Panc1 (cell line): ENCODE data around the gene MAGI2. TPM values are rescaled to one million over a fixed set of nuclear protein-coding genes. Genes with fewer than 3 reads are reported as not detected.

Experiments
- ATAC-seq: fragments of 200-7000 bp; cut with Tn5 transposase; 2 replicates; pipeline ENCODE4 v1.9.1; 2020; ENCODE audit warnings: mild to moderate bottlenecking, moderate library complexity
- BruUV-seq: library from RNA; stranded (reverse); fragments of 400-500 nt; replicated peaks from 2 replicates; lab custom pipeline; 2021; lab: Mats Ljungman, UMichigan
- CTCF ChIA-PET: fragments of 300-600 bp; sonication (Branson Sonifier 250); formaldehyde crosslinking; loops from one replicate; lab custom pipeline; 2022; ENCODE audit warnings: antibody characterized with exemption; lab: Charles Lee
- POLR2A ChIA-PET: fragments of 300-600 bp; sonication (Branson Sonifier 250); formaldehyde crosslinking; loops from one replicate; lab custom pipeline; 2022; ENCODE audit warnings: antibody characterized with exemption; lab: Charles Lee
- DNase-seq: peaks from one replicate; pipeline ENCODE4 v3.0.0-alpha.2; 2010; ENCODE audit warnings: low read depth, low spot score
- H3K27ac ChIP-seq: 2 replicates; pipeline ENCODE4 v1.5.1; 2011; ENCODE audit warnings: mild to moderate bottlenecking, low read length, inconsistent platforms
- H3K27me3 ChIP-seq: fragments of 200-500 bp; sonication (Bioruptor generic); 2 replicates; pipeline ENCODE4 v1.6.0; 2014; ENCODE audit warnings: low read length, inconsistent platforms; ENCODE audit not compliant: control insufficient read depth, insufficient read depth
- H3K36me3 ChIP-seq: fragments of 200-500 bp; sonication (Bioruptor generic); 2 replicates; pipeline ENCODE4 v1.5.1; 2014; ENCODE audit warnings: inconsistent platforms, mild to moderate bottlenecking, low read length, moderate library complexity; ENCODE audit not compliant: control insufficient read depth, insufficient read depth
- H3K4me1 ChIP-seq: 2 replicates; pipeline ENCODE4 v1.5.1; 2011; ENCODE audit warnings: inconsistent platforms, mild to moderate bottlenecking, low read length, moderate library complexity; ENCODE audit not compliant: control insufficient read depth, insufficient read depth
- H3K4me3 ChIP-seq, 2 experiments: 2 replicates each; pipeline ENCODE4 v1.5.1; 2011 to 2012; ENCODE audit warnings: low read depth in 2 of 2, low read length in 2 of 2, mild to moderate bottlenecking in 2 of 2, inconsistent platforms in 1 of 2, moderate library complexity in 1 of 2
- H3K9me3 ChIP-seq: fragments of 200-500 bp; sonication (Bioruptor generic); 2 replicates; pipeline ENCODE4 v1.5.1; 2014; ENCODE audit warnings: low read depth, mild to moderate bottlenecking, inconsistent platforms, low read length, moderate library complexity; ENCODE audit not compliant: control insufficient read depth, insufficient read depth
- CTCF ChIP-seq: fragments of 450-650 bp; IDR thresholded peaks from 2 replicates; pipeline ENCODE4 v1.5.1; 2017; ENCODE audit warnings: mild to moderate bottlenecking
- POLR2AphosphoS5 ChIP-seq: IDR thresholded peaks from 2 replicates; pipeline ENCODE4 v1.6.1; 2012; ENCODE audit warnings: mild to moderate bottlenecking, low read depth, low read length, moderate library complexity
- SIN3A ChIP-seq: IDR thresholded peaks from 2 replicates; pipeline ENCODE4 v1.6.1; 2012; ENCODE audit warnings: low read depth, mild to moderate bottlenecking, low read length, moderate library complexity, borderline replicate concordance; ENCODE audit not compliant: insufficient read depth
- TCF7L2 ChIP-seq: IDR thresholded peaks from 2 replicates; pipeline ENCODE4 v1.6.1; 2011; ENCODE audit warnings: mild to moderate bottlenecking, low read depth, low read length, inconsistent platforms
- in situ Hi-C: cut with HindIII; loops from 2 replicates; pipeline ENCODE4 v1.10.0; 2016; ENCODE audit warnings: low sequenced_read_pairs, low pct_unique_long_range_greater_than_20kb
- intact Hi-C: fragments of 100-400 bp; cut with micrococcal nuclease; formaldehyde crosslinking; loops from one replicate; pipeline ENCODE4 v1.10.0; 2022; ENCODE audit not compliant: unreplicated experiment
- total RNA-seq: library from RNA; stranded (reverse); gene quantifications from one replicate; pipeline ENCODE4 v1.2.1, GENCODE V29; 2021; ENCODE audit not compliant: unreplicated experiment
- TF ChIP-seq, protein P1 (sequence below), 2 experiments: IDR thresholded peaks; 2 replicates each; pipeline ENCODE4 v1.6.1; 2011 to 2012; ENCODE audit warnings: low read depth in 2 of 2, control low read depth in 1 of 2, low read length in 1 of 2, mild to moderate bottlenecking in 1 of 2, moderate library complexity in 1 of 2; ENCODE audit not compliant: insufficient read depth in 1 of 2

Gene MAGI2
- total RNA-seq, 1 experiment from 2014 or later = 5.4 TPM

DNA sequence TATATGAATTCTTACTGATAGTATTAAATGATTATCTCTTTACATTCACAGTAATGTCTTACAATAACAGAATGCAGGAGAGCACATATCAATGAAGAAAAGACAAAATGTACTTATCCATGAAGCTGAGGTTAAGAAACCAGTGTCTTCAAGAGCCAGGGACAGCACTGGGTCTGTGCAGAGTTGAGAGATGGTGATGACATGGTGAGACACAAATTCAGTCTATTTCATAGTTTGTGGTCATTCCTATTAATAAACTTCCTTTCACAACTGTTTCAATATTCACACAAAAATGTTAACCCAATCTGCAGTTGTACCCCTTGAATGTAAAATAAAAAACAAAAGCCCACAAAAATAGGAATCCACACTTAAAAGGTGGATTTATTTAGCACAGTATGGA, 5.3 kb upstream of the MAGI2 start:
- no TSS peak for BruUV-seq
- DNase-seq (no peak), ATAC-seq (no peak)
- H3K4me3 ChIP-seq = no peak overlapping the region
- H3K9me3 ChIP-seq = no peaks in the 10 kb centered on the region
- ChIA-PET POLR2A (no interaction called here), CTCF (no interaction called here)
- H3K27ac ChIP-seq = peak overlapping the region; percentile 61; the same call in 1 of the 2 replicates
- peaks cover 32% of the 10 kb centered on the region for H3K4me1 ChIP-seq
- peaks cover 2% of the 10 kb centered on the region; the same call in 1 of the 2 replicates for H3K36me3 ChIP-seq
- no peaks in the 10 kb centered on the region for H3K27me3 ChIP-seq
- intact Hi-C loops = no loop called here
- TF ChIP-seq CTCF (no peak), TCF7L2 (no peak), POLR2AphosphoS5 (no peak), SIN3A (no peak)
- TF ChIP-seq, protein P1, sequence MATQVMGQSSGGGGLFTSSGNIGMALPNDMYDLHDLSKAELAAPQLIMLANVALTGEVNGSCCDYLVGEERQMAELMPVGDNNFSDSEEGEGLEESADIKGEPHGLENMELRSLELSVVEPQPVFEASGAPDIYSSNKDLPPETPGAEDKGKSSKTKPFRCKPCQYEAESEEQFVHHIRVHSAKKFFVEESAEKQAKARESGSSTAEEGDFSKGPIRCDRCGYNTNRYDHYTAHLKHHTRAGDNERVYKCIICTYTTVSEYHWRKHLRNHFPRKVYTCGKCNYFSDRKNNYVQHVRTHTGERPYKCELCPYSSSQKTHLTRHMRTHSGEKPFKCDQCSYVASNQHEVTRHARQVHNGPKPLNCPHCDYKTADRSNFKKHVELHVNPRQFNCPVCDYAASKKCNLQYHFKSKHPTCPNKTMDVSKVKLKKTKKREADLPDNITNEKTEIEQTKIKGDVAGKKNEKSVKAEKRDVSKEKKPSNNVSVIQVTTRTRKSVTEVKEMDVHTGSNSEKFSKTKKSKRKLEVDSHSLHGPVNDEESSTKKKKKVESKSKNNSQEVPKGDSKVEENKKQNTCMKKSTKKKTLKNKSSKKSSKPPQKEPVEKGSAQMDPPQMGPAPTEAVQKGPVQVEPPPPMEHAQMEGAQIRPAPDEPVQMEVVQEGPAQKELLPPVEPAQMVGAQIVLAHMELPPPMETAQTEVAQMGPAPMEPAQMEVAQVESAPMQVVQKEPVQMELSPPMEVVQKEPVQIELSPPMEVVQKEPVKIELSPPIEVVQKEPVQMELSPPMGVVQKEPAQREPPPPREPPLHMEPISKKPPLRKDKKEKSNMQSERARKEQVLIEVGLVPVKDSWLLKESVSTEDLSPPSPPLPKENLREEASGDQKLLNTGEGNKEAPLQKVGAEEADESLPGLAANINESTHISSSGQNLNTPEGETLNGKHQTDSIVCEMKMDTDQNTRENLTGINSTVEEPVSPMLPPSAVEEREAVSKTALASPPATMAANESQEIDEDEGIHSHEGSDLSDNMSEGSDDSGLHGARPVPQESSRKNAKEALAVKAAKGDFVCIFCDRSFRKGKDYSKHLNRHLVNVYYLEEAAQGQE (IDR thresholded peaks at IDR 0.05; ENCODE audit: insufficient read depth in 1 of 2, low read depth in 2 of 2, low read length in 1 of 2) = no peak
- in situ Hi-C loops = no loop called here

GRCh38 chr7:79455173-79455790, 1.8 kb upstream of the MAGI2 start:
- Histone ChIP-seq H3K27me3 (no peaks in the 10 kb centered on the region), H3K4me1 (peaks cover 35% of the 10 kb centered on the region), H3K27ac (peak overlapping the region; percentile 83), H3K36me3 (peaks cover 2% of the 10 kb centered on the region; the same call in 1 of the 2 replicates), H3K4me3 (peak overlapping the region; percentile 79 to 94), H3K9me3 (no peaks in the 10 kb centered on the region)
- BruUV-seq = TSS peak; percentile 32
- no peak for TF ChIP-seq SIN3A
- TF ChIP-seq CTCF = no peak
- TF ChIP-seq, protein P1 (IDR thresholded peaks at IDR 0.05; ENCODE audit: insufficient read depth in 1 of 2, low read depth in 2 of 2, low read length in 1 of 2) = no peak
- TF ChIP-seq TCF7L2 = no peak
- TF ChIP-seq POLR2AphosphoS5 = no peak
- ChIA-PET CTCF (no interaction called here), POLR2A (no interaction called here)
- in situ Hi-C loops (no loop called here), intact Hi-C loops (no loop called here)
- ATAC-seq (no peak), DNase-seq (no peak)
